SU-DHL-6 (cell line): ENCODE measurements around the gene STK36.
A peak's percentile ranks its signal among the peaks of the same experiment; 100 is the strongest.

Source experiments
- H2AFZ ChIP-seq: fragments of 200-600 bp; sonication (generic); 2 replicates; pipeline ENCODE4 v1.6.1; 2014; ENCODE audit warnings: low read depth, mild to moderate bottlenecking, moderate library complexity, mixed read lengths, antibody characterized with exemption, low read length; ENCODE audit not compliant: severe bottlenecking
- H3F3A ChIP-seq: fragments of 200-600 bp; shearing (Covaris generic); 2 replicates; pipeline ENCODE4 v1.6.0; 2016; ENCODE audit warnings: antibody characterized with exemption, mild to moderate bottlenecking; ENCODE audit not compliant: insufficient read depth
- H3K27ac ChIP-seq: fragments of 200-600 bp; sonication (generic); 2 replicates; pipeline ENCODE4 v1.5.1; 2016; ENCODE audit warnings: low read depth, mild to moderate bottlenecking, low read length, moderate library complexity, mixed read lengths
- H3K27me3 ChIP-seq: fragments of 200-600 bp; sonication (generic), shearing (Covaris generic); 2 replicates; pipeline ENCODE4 v1.6.0; 2014; ENCODE audit warnings: mild to moderate bottlenecking, low read length
- H3K36me3 ChIP-seq: fragments of 200-600 bp; sonication (generic); 2 replicates; pipeline ENCODE4 v1.6.1; 2014; ENCODE audit warnings: mild to moderate bottlenecking, low read length, mixed read lengths
- H3K4me2 ChIP-seq: fragments of 300-600, 200-600 bp; shearing (Covaris generic), sonication (generic); 2 replicates; pipeline ENCODE4 v1.6.0; 2014; ENCODE audit warnings: low read length, low read depth, mild to moderate bottlenecking; ENCODE audit not compliant: poor library complexity, severe bottlenecking
- H3K4me3 ChIP-seq: fragments of 200-600 bp; sonication (generic); 2 replicates; pipeline ENCODE4 v1.5.1; 2014; ENCODE audit warnings: antibody characterized with exemption, low read length, mild to moderate bottlenecking, mixed read lengths; ENCODE audit not compliant: insufficient read depth, poor library complexity, severe bottlenecking
- H3K79me2 ChIP-seq: fragments of 200-600 bp; sonication (generic); 2 replicates; pipeline ENCODE4 v1.6.1; 2014; ENCODE audit warnings: mild to moderate bottlenecking, low read length, moderate library complexity; ENCODE audit not compliant: insufficient read depth
- H3K9ac ChIP-seq: fragments of 200-600 bp; sonication (generic); 2 replicates; pipeline ENCODE4 v1.7.0; 2014; ENCODE audit warnings: mild to moderate bottlenecking, low read length
- H3K9me2 ChIP-seq: fragments of 200-600 bp; sonication (generic); replicated peaks from 2 replicates; pipeline ENCODE4 v1.6.1; 2014; ENCODE audit warnings: low read length; ENCODE audit not compliant: insufficient read depth
- H3K9me3 ChIP-seq: fragments of 200-600 bp; sonication (generic); 2 replicates; pipeline ENCODE4 v1.6.1; 2014; ENCODE audit warnings: low read length, mixed read lengths; ENCODE audit not compliant: insufficient read depth
- H4K20me1 ChIP-seq: fragments of 200-600 bp; sonication (generic); 2 replicates; pipeline ENCODE4 v1.6.1; 2014; ENCODE audit warnings: low read depth, mild to moderate bottlenecking, antibody characterized with exemption, low read length, moderate library complexity, mixed read lengths
- EZH2phosphoT487 ChIP-seq: fragments of 200-600 bp; sonication (generic), shearing (Covaris generic); conservative IDR thresholded peaks from 2 replicates; pipeline ENCODE4 v1.6.1; 2018; ENCODE audit warnings: mild to moderate bottlenecking, antibody characterized with exemption, low read length, moderate library complexity, mixed read lengths
- TF ChIP-seq, protein P1 (sequence below): fragments of 200-600 bp; sonication (generic); IDR thresholded peaks from one replicate; pipeline ENCODE4 v1.5.1; 2017; ENCODE audit warnings: antibody characterized with exemption, mild to moderate bottlenecking, low read length, moderate library complexity; ENCODE audit not compliant: insufficient read depth, poor library complexity, severe bottlenecking

Gene STK36

DNA sequence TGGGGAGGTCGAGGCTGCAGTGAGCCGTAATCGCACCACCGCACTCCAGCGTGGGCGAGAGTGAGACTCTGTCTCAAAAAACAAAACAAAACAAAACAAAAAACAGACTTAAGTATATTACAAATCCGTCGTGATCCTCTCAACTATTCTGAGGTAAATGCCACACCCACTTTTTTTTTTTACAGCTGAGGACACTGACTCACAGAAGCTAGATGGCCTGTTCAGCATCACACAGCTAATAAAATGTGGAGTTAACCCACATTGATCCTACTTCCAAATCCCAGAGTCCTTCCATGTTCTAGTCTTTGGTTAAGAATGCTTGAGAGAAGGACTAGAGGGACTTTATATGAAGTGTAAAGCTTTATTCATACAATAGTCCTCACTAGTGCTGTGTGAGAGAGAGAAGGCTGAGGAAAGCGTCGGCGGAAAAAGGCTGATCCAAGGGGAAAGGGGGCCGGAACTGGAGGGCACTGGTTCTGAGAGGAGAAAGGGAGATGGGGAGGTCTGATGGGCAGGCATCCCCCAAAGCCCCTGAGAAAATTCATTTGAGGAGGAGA, 711 bp upstream of the STK36 start:
- peak overlapping the region; percentile 7; the same call in 1 of the 2 replicates for H3K27ac ChIP-seq
- peak overlapping the region; percentile 88 for H2AFZ ChIP-seq
- H3K27me3 ChIP-seq = no peaks in the 10 kb centered on the region
- H3K36me3 ChIP-seq = 0 out of 2 replicates have a peak, but pooled peaks cover 3% of the 10 kb centered on the region
- H3K9ac ChIP-seq = peak overlapping the region; percentile 73
- peaks cover 9% of the 10 kb centered on the region; the same call in 1 of the 2 replicates for H3K79me2 ChIP-seq
- H3K9me2 ChIP-seq = no peaks in the 10 kb centered on the region
- H3F3A ChIP-seq = no peaks in the 10 kb centered on the region
- peak overlapping the region; percentile 95 for H3K4me2 ChIP-seq
- H4K20me1 ChIP-seq = no peaks in the 10 kb centered on the region
- H3K9me3 ChIP-seq = no peaks in the 10 kb centered on the region
- TF ChIP-seq, protein P1, sequence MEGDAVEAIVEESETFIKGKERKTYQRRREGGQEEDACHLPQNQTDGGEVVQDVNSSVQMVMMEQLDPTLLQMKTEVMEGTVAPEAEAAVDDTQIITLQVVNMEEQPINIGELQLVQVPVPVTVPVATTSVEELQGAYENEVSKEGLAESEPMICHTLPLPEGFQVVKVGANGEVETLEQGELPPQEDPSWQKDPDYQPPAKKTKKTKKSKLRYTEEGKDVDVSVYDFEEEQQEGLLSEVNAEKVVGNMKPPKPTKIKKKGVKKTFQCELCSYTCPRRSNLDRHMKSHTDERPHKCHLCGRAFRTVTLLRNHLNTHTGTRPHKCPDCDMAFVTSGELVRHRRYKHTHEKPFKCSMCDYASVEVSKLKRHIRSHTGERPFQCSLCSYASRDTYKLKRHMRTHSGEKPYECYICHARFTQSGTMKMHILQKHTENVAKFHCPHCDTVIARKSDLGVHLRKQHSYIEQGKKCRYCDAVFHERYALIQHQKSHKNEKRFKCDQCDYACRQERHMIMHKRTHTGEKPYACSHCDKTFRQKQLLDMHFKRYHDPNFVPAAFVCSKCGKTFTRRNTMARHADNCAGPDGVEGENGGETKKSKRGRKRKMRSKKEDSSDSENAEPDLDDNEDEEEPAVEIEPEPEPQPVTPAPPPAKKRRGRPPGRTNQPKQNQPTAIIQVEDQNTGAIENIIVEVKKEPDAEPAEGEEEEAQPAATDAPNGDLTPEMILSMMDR = no peak
- no peak for TF ChIP-seq EZH2phosphoT487
- H3K4me3 ChIP-seq = peak overlapping the region; percentile 84

DNA sequence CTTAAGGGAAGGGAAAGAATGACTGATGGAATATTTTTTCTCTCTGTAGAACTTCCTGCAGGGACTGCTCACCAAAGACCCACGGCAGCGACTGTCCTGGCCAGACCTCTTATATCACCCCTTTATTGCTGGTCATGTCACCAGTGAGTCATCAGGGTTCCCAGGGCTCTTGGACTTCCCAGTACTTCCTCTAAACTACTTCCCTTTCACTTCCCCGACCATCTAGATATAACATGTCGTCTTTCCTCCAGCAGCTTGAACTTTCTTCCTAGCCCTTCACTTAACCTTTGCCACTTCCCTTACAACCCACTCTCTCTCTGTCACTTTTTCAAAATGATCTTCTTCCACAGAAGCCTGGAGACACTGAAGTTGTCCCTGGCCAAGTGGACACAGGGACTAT, 7.2 kb downstream of the STK36 start:
- Histone ChIP-seq H3K27me3 (no peaks in the 10 kb centered on the region), H3K4me2 (no peak overlapping the region), H3F3A (no peaks in the 10 kb centered on the region), H3K9me3 (no peaks in the 10 kb centered on the region), H3K9ac (no peak overlapping the region), H3K36me3 (no peaks in the 10 kb centered on the region), H3K9me2 (no peaks in the 10 kb centered on the region), H3K4me3 (no peak overlapping the region), H2AFZ (no peak overlapping the region), H3K27ac (no peak overlapping the region), H3K79me2 (no peaks in the 10 kb centered on the region), H4K20me1 (no peaks in the 10 kb centered on the region)
- TF ChIP-seq EZH2phosphoT487 = no peak
- TF ChIP-seq, protein P1 = no peak

DNA sequence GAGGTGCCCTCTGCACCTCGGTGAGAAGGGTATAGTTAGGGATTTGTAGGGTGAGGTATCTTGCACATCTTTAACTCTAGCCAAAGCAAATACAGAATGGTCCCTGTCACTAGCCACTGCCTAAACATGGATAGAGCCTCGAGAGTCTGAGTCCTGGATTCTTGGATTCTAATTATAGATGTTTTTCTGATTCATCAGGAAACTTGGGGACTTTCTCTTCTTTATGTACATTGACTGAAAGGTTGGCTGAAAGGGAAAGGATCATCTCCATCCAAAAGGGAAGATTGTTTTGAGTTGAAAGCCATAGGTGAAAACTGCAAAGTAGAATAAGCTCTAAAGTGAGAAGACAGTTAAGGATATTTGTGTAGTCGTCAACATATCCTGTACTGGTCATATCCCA, 8.2 kb downstream of the STK36 start:
- Histone ChIP-seq H3K9me2 (no peaks in the 10 kb centered on the region), H3K27ac (no peak overlapping the region), H4K20me1 (no peaks in the 10 kb centered on the region), H3K4me3 (no peak overlapping the region), H3K9ac (no peak overlapping the region), H3F3A (no peaks in the 10 kb centered on the region), H3K9me3 (no peaks in the 10 kb centered on the region), H3K4me2 (no peak overlapping the region), H2AFZ (no peak overlapping the region), H3K27me3 (no peaks in the 10 kb centered on the region), H3K36me3 (no peaks in the 10 kb centered on the region), H3K79me2 (no peaks in the 10 kb centered on the region)
- TF ChIP-seq, protein P1 = no peak
- no peak for TF ChIP-seq EZH2phosphoT487
